MM.1S (cell line): ENCODE results near the gene RAB37.

ENCODE experiments used
- DNase-seq: peaks from one replicate; pipeline ENCODE4 v3.0.0-alpha.2; 2015
- H2AFZ ChIP-seq: fragments of 300-600 bp; sonication (generic); 2 replicates; pipeline ENCODE4 v1.6.0; 2016; ENCODE audit warnings: antibody characterized with exemption, low read length
- H3F3A ChIP-seq: fragments of 300-600 bp; sonication (generic); 2 replicates; pipeline ENCODE4 v1.6.1; 2016; ENCODE audit warnings: mild to moderate bottlenecking, antibody characterized with exemption, low read length, moderate library complexity, mixed read lengths; ENCODE audit not compliant: insufficient read depth
- H3K27ac ChIP-seq: fragments of 300-600 bp; sonication (generic); 2 replicates; pipeline ENCODE4 v1.5.1; 2016; ENCODE audit warnings: mild to moderate bottlenecking, low read length
- H3K27me3 ChIP-seq: fragments of 300-600 bp; sonication (generic); replicated peaks from 2 replicates; pipeline ENCODE4 v1.6.0; 2016; ENCODE audit warnings: low read length; ENCODE audit not compliant: insufficient read depth
- H3K36me3 ChIP-seq: fragments of 300-600 bp; sonication (generic); replicated peaks from 2 replicates; pipeline ENCODE4 v1.6.1; 2016; ENCODE audit warnings: mild to moderate bottlenecking, low read length, mixed read lengths; ENCODE audit not compliant: insufficient read depth
- H3K4me1 ChIP-seq: fragments of 300-600 bp; sonication (generic); 2 replicates; pipeline ENCODE4 v1.6.1; 2016; ENCODE audit warnings: low read length, mixed read lengths
- H3K4me2 ChIP-seq: fragments of 300-600 bp; sonication (generic); 2 replicates; pipeline ENCODE4 v1.6.0; 2016; ENCODE audit warnings: low read depth, low read length
- H3K4me3 ChIP-seq: fragments of 300-600 bp; sonication (generic); 2 replicates; pipeline ENCODE4 v1.5.1; 2016; ENCODE audit warnings: low read length, mixed read lengths
- H3K79me2 ChIP-seq: fragments of 300-600 bp; sonication (generic); 2 replicates; pipeline ENCODE4 v1.6.1; 2016; ENCODE audit warnings: mixed run types, low read length, mixed read lengths
- H3K9ac ChIP-seq: fragments of 300-600 bp; sonication (generic); 2 replicates; pipeline ENCODE4 v1.6.1; 2016; ENCODE audit warnings: low read length, mixed read lengths
- H3K9me2 ChIP-seq: fragments of 300-600 bp; sonication (generic); replicated peaks from 2 replicates; pipeline ENCODE4 v1.6.1; 2016; ENCODE audit warnings: mild to moderate bottlenecking, low read length, mixed read lengths; ENCODE audit not compliant: insufficient read depth
- H3K9me3 ChIP-seq: fragments of 300-600 bp; sonication (generic); replicated peaks from 2 replicates; pipeline ENCODE4 v1.6.1; 2016; ENCODE audit warnings: mild to moderate bottlenecking, low read length, mixed read lengths; ENCODE audit not compliant: insufficient read depth
- H4K20me1 ChIP-seq: fragments of 300-600 bp; sonication (generic); 2 replicates; pipeline ENCODE4 v1.6.1; 2016; ENCODE audit warnings: mild to moderate bottlenecking, low read length, moderate library complexity, mixed read lengths; ENCODE audit not compliant: insufficient read depth
- EZH2 ChIP-seq: fragments of 300-600 bp; sonication (generic); optimal IDR thresholded peaks from 2 replicates; pipeline ENCODE3; 2017; ENCODE audit warnings: low read depth, mild to moderate bottlenecking, antibody characterized with exemption, low read length, mixed read lengths
- EZH2phosphoT487 ChIP-seq: fragments of 300-600 bp; sonication (generic); IDR thresholded peaks from 2 replicates; pipeline ENCODE4 v1.6.1; 2018; ENCODE audit warnings: antibody characterized with exemption, low read length
- TF ChIP-seq, protein P1 (sequence below): fragments of 300-600 bp; sonication (generic); IDR thresholded peaks from 2 replicates; pipeline ENCODE4 v1.5.1; 2016; ENCODE audit warnings: antibody characterized with exemption, low read length, mixed read lengths

RAB37 gene

GRCh38 chr17:74698069-74698468, 39.0 kb upstream of the RAB37 start:
- Histone ChIP-seq H2AFZ (no peak overlapping the region), H3K4me2 (no peak overlapping the region), H3K9ac (no peak overlapping the region), H3F3A (no peaks in the 10 kb centered on the region), H3K27ac (no peak overlapping the region), H3K9me2 (no peaks in the 10 kb centered on the region), H4K20me1 (no peaks in the 10 kb centered on the region), H3K4me3 (no peak overlapping the region), H3K9me3 (no peaks in the 10 kb centered on the region), H3K79me2 (no peaks in the 10 kb centered on the region), H3K4me1 (no peaks in the 10 kb centered on the region), H3K27me3 (no peaks in the 10 kb centered on the region), H3K36me3 (no peaks in the 10 kb centered on the region)
- DNase-seq, result no peak
- TF ChIP-seq, protein P1, sequence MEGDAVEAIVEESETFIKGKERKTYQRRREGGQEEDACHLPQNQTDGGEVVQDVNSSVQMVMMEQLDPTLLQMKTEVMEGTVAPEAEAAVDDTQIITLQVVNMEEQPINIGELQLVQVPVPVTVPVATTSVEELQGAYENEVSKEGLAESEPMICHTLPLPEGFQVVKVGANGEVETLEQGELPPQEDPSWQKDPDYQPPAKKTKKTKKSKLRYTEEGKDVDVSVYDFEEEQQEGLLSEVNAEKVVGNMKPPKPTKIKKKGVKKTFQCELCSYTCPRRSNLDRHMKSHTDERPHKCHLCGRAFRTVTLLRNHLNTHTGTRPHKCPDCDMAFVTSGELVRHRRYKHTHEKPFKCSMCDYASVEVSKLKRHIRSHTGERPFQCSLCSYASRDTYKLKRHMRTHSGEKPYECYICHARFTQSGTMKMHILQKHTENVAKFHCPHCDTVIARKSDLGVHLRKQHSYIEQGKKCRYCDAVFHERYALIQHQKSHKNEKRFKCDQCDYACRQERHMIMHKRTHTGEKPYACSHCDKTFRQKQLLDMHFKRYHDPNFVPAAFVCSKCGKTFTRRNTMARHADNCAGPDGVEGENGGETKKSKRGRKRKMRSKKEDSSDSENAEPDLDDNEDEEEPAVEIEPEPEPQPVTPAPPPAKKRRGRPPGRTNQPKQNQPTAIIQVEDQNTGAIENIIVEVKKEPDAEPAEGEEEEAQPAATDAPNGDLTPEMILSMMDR, result no peak
- TF ChIP-seq EZH2phosphoT487 (no peak), EZH2 (no peak)

DNA sequence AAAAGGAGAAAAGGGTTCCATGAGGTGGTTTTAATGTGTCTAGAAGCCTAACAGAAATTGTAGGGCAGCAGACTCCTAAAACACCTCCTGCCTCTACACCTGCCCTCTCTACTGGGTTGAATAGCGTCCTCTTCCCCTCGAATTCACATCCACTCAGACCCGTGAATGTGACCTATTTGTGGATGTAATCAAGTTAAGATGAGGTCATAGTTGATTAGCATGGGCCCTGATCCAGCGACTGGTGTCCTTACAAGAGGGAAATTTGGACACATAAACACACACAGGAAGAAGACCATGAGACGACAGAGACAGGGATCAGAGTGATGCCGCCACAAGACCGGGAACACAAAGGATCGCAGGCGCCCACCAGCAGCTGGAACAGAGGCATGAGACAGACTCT, 37.8 kb upstream of the RAB37 start:
- Histone ChIP-seq H3K4me3 (no peak overlapping the region), H3K27me3 (no peaks in the 10 kb centered on the region), H3K36me3 (no peaks in the 10 kb centered on the region), H3K9me2 (no peaks in the 10 kb centered on the region), H3K9me3 (no peaks in the 10 kb centered on the region), H3K79me2 (no peaks in the 10 kb centered on the region), H3K9ac (no peak overlapping the region), H2AFZ (no peak overlapping the region), H3F3A (no peaks in the 10 kb centered on the region), H3K4me2 (no peak overlapping the region), H3K4me1 (no peaks in the 10 kb centered on the region), H3K27ac (no peak overlapping the region), H4K20me1 (no peaks in the 10 kb centered on the region)
- TF ChIP-seq, protein P1, result no peak
- TF ChIP-seq EZH2phosphoT487 (no peak), EZH2 (no peak)
- DNase-seq, result no peak

- H3K9me2 ChIP-seq, result no peaks in the 10 kb centered on the region
- no peak overlapping the region for H3K4me3 ChIP-seq
- H3K9me3 ChIP-seq, result no peaks in the 10 kb centered on the region
- H3F3A ChIP-seq, result no peaks in the 10 kb centered on the region
- H3K4me1 ChIP-seq, result no peaks in the 10 kb centered on the region
- no peak overlapping the region for H3K4me2 ChIP-seq
- no peak overlapping the region for H3K9ac ChIP-seq
- H2AFZ ChIP-seq, result no peak overlapping the region
- H3K79me2 ChIP-seq, result no peaks in the 10 kb centered on the region
- no peaks in the 10 kb centered on the region for H3K27me3 ChIP-seq
- no peaks in the 10 kb centered on the region for H4K20me1 ChIP-seq
- no peak for DNase-seq
- no peaks in the 10 kb centered on the region for H3K36me3 ChIP-seq
- H3K27ac ChIP-seq, result no peak overlapping the region
- TF ChIP-seq, protein P1, result no peak
- no peak for TF ChIP-seq EZH2
- TF ChIP-seq EZH2phosphoT487, result no peak
These were observed 34.8 kb upstream of the RAB37 start for GRCh38 chr17:74702116-74702871.
